ENCODE measurements around the gene CACNA1I.

Gene CACNA1I

GRCh38 chr22:39699631-39700360 lies 129.2 kb downstream of the CACNA1I start:
- DNase-seq (ENCODE audit: low spot score): no peak

- DNase-seq (ENCODE audit: low spot score): no peak
These were observed 130.0 kb downstream of the CACNA1I start for GRCh38 chr22:39700565-39700964.

- DNase-seq (ENCODE audit: low spot score): no peak
These were observed 132.5 kb downstream of the CACNA1I start for GRCh38 chr22:39703091-39703490.

GRCh38 chr22:39703928-39704639 lies 133.5 kb downstream of the CACNA1I start:
- DNase-seq (ENCODE audit: low spot score): no peak

DNA sequence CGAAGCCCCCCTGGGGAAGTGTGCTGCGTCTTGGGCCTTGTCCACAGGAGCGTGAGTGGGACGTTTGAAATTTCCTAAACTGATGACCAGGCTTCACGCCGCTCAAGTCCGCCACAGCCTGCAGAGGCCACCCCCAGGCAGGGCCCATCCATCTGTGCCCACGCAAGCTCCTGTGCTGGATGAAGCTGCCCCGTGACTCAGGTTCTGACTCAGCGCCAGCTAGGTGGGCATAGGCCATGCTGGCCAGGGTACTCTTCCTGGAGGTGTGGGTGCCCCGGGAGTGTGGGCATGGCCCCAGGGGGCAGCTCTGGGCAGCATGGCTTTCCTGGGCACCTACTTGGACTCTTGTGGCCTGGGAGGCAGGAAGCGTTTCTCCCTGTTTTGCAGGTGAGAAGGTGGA lies 134.8 kb downstream of the CACNA1I start:
- no peak for DNase-seq (ENCODE audit: low spot score)

DNA sequence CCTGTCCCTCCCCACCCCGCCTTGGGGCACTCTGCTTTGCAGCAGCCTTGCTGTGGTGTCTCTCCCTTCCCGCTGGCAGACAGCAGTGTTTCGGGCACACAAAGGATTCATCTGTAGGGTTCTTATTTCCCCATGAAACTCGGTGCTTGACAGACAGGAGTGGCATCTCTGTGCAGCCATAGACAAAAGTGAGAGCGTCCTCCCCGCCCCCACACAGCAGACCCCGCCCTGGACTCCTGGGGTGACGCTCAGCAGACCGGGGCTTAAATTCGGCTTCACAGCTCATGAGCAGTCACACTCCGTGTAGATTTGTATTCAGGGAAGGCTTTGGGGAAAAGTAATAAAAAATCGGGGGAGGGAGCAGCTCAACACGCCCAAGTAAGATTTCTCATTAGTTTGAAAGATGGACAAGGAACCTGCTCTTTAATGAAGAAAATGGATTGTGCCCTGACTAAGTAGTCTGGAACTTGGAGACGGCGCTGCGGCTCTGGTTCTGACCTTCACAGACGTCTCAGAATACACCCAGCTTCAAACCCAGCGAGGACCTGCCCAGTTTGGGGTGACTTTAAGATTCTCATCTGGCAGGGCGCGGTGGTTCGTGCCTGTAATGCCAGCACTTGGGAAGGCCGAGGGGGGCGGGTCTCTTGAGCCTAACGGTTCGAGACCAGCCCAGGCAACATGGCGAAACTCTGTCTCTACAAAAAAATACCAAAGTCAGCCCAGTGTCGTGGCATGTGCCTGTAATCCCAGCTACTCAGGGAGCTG lies 136.0 kb downstream of the CACNA1I start:
- no peak for DNase-seq (ENCODE audit: low spot score)

GRCh38 chr22:39707351-39707750 lies 136.8 kb downstream of the CACNA1I start:
- DNase-seq (ENCODE audit: low spot score): no peak

DNA sequence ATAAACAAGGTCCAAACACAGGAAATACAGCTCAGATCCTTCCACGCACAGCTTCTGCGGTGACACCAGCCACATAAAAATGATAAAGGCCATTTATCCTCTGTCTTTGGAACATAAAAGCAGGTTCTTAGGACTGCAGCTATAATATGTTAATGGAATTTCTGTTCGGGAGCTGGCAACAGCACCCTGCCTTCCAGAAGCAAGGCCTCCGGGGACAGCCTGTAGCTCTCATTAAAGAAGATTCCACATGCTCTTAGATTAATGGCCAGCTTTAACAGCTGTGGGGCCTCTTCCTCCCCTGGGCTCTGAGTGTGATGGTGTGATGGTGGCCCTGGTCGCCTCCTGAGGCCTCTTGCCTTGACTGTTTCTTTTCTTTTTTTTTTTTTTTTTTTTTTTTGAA lies 137.3 kb downstream of the CACNA1I start:
- no peak for DNase-seq (ENCODE audit: low spot score)

GRCh38 chr22:39710380-39711150 lies 140.0 kb downstream of the CACNA1I start:
- no peak for DNase-seq (ENCODE audit: low spot score)

DNA sequence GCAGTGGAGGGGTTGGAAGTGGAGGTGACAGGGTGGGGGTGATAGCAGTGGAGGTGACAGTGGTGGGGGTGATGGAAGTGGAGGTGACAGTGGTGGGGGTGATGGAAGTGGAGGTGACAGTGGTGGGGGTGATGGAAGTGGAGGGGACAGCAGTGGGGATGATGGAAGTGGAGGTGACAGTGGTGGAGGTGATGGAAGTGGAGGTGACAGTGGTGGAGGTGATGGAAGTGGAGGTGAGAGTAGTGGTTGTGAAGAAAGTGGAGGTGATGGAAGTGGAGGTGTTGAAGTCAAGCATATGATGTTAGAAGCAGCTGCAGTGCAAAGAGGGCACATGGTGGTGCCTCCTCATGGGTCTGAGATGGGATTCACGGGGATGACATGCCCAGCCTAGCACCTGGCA lies 141.5 kb downstream of the CACNA1I start:
- DNase-seq (ENCODE audit: low spot score): no peak

DNA sequence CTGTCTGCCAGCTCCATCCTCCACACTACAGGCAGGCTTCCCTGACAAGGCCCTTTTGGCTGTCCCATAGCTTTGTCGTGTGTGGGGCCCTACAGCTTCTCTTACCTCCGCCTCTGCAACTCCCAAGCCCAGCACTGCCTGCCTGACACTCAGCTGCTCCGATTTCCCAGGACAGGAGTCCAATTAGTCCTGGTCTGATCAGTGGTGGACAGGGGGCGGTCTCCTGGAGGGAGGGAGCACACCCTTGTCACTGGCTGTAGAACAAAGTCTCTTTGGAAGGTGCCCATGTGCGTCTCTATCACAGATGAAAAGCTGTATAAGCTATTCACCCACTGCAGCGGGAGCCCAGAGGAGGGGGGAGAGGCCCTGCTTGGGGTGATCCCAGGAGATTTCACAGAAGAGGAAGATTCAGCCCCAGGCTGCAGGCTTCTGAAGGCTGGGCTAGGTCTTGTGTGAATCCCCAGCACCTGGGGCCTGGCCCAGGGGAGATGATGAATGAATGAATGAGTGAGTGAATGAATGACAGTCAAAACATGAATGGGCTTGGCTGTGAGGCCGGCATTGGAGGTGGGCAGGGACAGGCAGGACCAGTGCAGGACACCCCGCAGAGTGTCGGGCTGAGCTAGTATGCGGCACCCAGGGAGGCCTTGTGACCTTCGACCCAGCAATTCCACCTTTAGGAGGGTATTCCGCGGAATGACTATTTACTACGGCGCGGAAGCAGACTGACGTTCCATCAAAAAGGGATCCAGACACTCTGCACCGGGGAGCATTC lies 142.4 kb downstream of the CACNA1I start:
- DNase-seq (ENCODE audit: low spot score): no peak

- no peak for DNase-seq (ENCODE audit: low spot score)
These were observed 143.3 kb downstream of the CACNA1I start for GRCh38 chr22:39713799-39714290.

GRCh38 chr22:39714321-39714720 lies 143.8 kb downstream of the CACNA1I start:
- no peak for DNase-seq (ENCODE audit: low spot score)

- no peak for DNase-seq (ENCODE audit: low spot score)
These were observed 145.4 kb downstream of the CACNA1I start for GRCh38 chr22:39715778-39716495.

GRCh38 chr22:39716534-39716933 lies 146.0 kb downstream of the CACNA1I start:
- DNase-seq (ENCODE audit: low spot score): no peak

- no peak for DNase-seq (ENCODE audit: low spot score)
These were observed 146.5 kb downstream of the CACNA1I start for GRCh38 chr22:39717099-39717498.

DNA sequence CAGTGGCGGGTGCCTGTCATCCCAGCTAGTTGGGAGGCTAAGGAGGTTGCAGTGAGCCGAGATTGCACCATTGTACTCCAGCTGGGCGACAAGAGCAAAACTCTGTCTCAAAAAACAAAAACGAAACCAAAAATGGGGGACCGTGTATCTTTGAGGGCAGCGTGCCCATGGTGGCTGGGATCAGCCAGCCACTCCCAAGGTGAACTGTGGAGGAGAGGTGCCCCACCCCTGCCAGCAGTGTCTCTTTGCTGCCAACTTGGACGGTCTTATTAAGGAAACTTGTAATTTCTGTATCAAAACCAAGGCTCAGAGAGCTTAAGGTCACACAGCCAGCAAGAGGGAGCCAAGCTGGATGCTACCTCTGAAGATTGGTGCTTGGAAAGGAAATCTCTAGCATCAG lies 147.7 kb downstream of the CACNA1I start:
- no peak for DNase-seq (ENCODE audit: low spot score)

DNA sequence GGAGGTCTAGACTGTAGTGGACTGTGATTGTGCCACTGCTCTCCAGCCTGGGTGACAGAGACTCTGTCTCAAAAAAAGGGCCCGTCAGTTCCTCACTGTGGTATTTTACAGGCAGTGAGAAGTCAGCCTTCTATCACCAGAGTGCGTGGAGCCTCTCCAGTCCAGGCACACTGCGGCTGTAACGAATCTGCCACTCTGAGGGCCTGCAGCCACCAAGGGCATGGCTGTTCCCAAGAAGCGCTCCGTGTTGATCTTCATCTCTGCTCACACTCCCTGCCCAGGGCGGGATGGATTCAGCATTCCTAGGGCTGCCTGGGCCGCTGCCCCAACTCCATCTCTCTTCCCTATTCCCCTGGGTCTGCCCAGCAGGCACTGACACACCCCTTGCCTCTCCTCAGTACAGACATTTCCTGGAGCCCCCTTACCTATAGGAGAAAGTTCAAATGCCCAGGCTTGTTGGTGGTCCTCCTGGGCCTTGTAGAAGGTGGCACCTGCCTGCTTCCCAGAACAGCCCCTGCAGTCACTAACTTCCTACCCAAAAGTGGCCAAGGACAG lies 148.4 kb downstream of the CACNA1I start:
- no peak for DNase-seq (ENCODE audit: low spot score)

GRCh38 chr22:39719559-39720450 lies 149.3 kb downstream of the CACNA1I start:
- DNase-seq (ENCODE audit: low spot score): no peak
